ENCODE measurements around the gene RUBCN.
"Not testable (repeated sequence)": the region's sequence is repeated elsewhere in the genome, so short reads cannot be mapped to it uniquely, and the experiment has no call there.

RUBCN gene

GRCh38 chr3:197659144-197659543 is 77.6 kb downstream of the RUBCN start:
- DNase-seq (ENCODE audit: low read depth, low spot score) = not testable (repeated sequence)

- DNase-seq (ENCODE audit: low read depth, low spot score) = not testable (repeated sequence)
Observed at GRCh38 chr3:197658706-197659105, 78.0 kb downstream of the RUBCN start.

GRCh38 chr3:197657541-197658292 is 79.0 kb downstream of the RUBCN start:
- not testable (repeated sequence) for DNase-seq (ENCODE audit: low read depth, low spot score)

- DNase-seq (ENCODE audit: low read depth, low spot score) = not testable (repeated sequence)
Observed at GRCh38 chr3:197656960-197657359, 79.7 kb downstream of the RUBCN start.

GRCh38 chr3:197656129-197656528 is 80.6 kb downstream of the RUBCN start:
- DNase-seq (ENCODE audit: low read depth, low spot score) = not testable (repeated sequence)

- not testable (repeated sequence) for DNase-seq (ENCODE audit: low read depth, low spot score)
Observed at GRCh38 chr3:197654998-197655330, 81.7 kb downstream of the RUBCN start.

- DNase-seq (ENCODE audit: low read depth, low spot score) = peak; percentile 16
Observed at GRCh38 chr3:197654090-197654997, 82.4 kb downstream of the RUBCN start.

GRCh38 chr3:197652860-197653259 is 83.8 kb downstream of the RUBCN start:
- DNase-seq (ENCODE audit: low read depth, low spot score) = not testable (repeated sequence)

- not testable (repeated sequence) for DNase-seq (ENCODE audit: low read depth, low spot score)
Observed at GRCh38 chr3:197647649-197648048, 89.1 kb downstream of the RUBCN start.

- DNase-seq (ENCODE audit: low read depth, low spot score) = not testable (repeated sequence)
Observed at GRCh38 chr3:197647191-197647590, 89.5 kb downstream of the RUBCN start.

GRCh38 chr3:197646294-197646693 is 90.4 kb downstream of the RUBCN start:
- not testable (repeated sequence) for DNase-seq (ENCODE audit: low read depth, low spot score)

- not testable (repeated sequence) for DNase-seq (ENCODE audit: low read depth, low spot score)
Observed at GRCh38 chr3:197637556-197637955, 99.1 kb downstream of the RUBCN start.

- not testable (repeated sequence) for DNase-seq (ENCODE audit: low read depth, low spot score)
Observed at GRCh38 chr3:197631989-197632388, 104.7 kb downstream of the RUBCN start.

- DNase-seq (ENCODE audit: low read depth, low spot score) = not testable (repeated sequence)
Observed at GRCh38 chr3:197630766-197631165, 105.9 kb downstream of the RUBCN start.

GRCh38 chr3:197629286-197629685 is 107.4 kb downstream of the RUBCN start:
- not testable (repeated sequence) for DNase-seq (ENCODE audit: low read depth, low spot score)

- DNase-seq (ENCODE audit: low read depth, low spot score) = peak; percentile 76
Observed at GRCh38 chr3:197627772-197628523, 108.8 kb downstream of the RUBCN start.

GRCh38 chr3:197627158-197627771 is 109.4 kb downstream of the RUBCN start:
- DNase-seq (ENCODE audit: low read depth, low spot score) = not testable (repeated sequence)

GRCh38 chr3:197626404-197627157 is 110.1 kb downstream of the RUBCN start:
- DNase-seq (ENCODE audit: low read depth, low spot score) = not testable (repeated sequence)

- DNase-seq (ENCODE audit: low read depth, low spot score) = not testable (repeated sequence)
Observed at GRCh38 chr3:197621478-197621877, 115.2 kb downstream of the RUBCN start.

All from activated CD4-positive, CD25-positive, alpha-beta regulatory T cell treated with anti-CD3 and anti-CD28 coated beads, Interleukin-2, amount 50 U/mL, for 16 hours (primary cell).